ENCODE measurements around the gene SNAP25. TPM values are rescaled to one million over a fixed set of nuclear protein-coding genes. Genes with fewer than 3 reads are reported as not detected.

Gene SNAP25
- total and polyA plus RNA-seq, 10 of the 15 experiments (the other 5 are each of a cell fraction or from before 2014, with no cell fraction given): not detected

- TF ChIP-seq CEBPZ (IDR thresholded peaks at IDR 0.05; ENCODE audit: low read depth, low read length): no peak
- TF ChIP-seq RCOR1 (conservative IDR thresholded peaks at IDR 0.05; ENCODE audit: low read depth, low read length): no peak
- no peak for TF ChIP-seq REST (IDR thresholded peaks at IDR 0.05; ENCODE audit: low read depth, low read length)
- no peak for TF ChIP-seq IKZF1 (conservative IDR thresholded peaks at IDR 0.05)
- TF ChIP-seq PAX5 (IDR thresholded peaks at IDR 0.05; ENCODE audit: borderline replicate concordance, low read depth, low read length): no peak
- no peak for TF ChIP-seq TCF3 (IDR thresholded peaks at IDR 0.05; ENCODE audit: borderline replicate concordance, insufficient read depth, low read depth, low read length)
- no peak for TF ChIP-seq STAT3 (IDR thresholded peaks at IDR 0.05; ENCODE audit: low read depth, low read length)
- no peak for TF ChIP-seq FOS (IDR thresholded peaks at IDR 0.05; ENCODE audit: borderline replicate concordance, extremely low read depth, insufficient read length)
- no peak for TF ChIP-seq CBX5 (IDR thresholded peaks at IDR 0.05; ENCODE audit: low read depth)
- no peak for TF ChIP-seq JUNB (IDR thresholded peaks at IDR 0.05)
- TF ChIP-seq JUND (IDR thresholded peaks at IDR 0.05; ENCODE audit: low read depth, low read length): no peak
- TF ChIP-seq PKNOX1 (IDR thresholded peaks at IDR 0.05): no peak
Observed at GRCh38 chr20:10253780-10254179, 35.1 kb downstream of the SNAP25 start (continued).
